RPMI7951 (cell line): ENCODE measurements around the gene SOD2. TPM values are rescaled to one million over a fixed set of nuclear protein-coding genes. Genes with fewer than 3 reads are reported as not detected.
A peak's percentile ranks its signal among the peaks of the same experiment; 100 is the strongest.
"Not testable (repeated sequence)": the region's sequence is repeated elsewhere in the genome, so short reads cannot be mapped to it uniquely, and the experiment has no call there.

ENCODE experiments used
- DNase-seq: peaks from one replicate; pipeline ENCODE4 v3.0.0-alpha.2; 2012; ENCODE audit warnings: low read depth
- total RNA-seq: library from RNA; depleted of rRNA; stranded (reverse); fragments of >200 nt; shearing (Covaris generic); gene quantifications from 2 replicates; pipeline ENCODE4 v1.2.3, GENCODE V29; 2014

Gene SOD2
- total RNA-seq, 1 experiment from 2014 or later, result 59.8 TPM

- no peak for DNase-seq
Measured at GRCh38 chr6:159682810-159683209, 10.2 kb downstream of the SOD2 start.

GRCh38 chr6:159682295-159682694 is 10.7 kb downstream of the SOD2 start:
- DNase-seq, result no peak

GRCh38 chr6:159681191-159681880 is 11.7 kb downstream of the SOD2 start:
- no peak for DNase-seq

- no peak for DNase-seq
Measured at GRCh38 chr6:159680104-159680503, 12.9 kb downstream of the SOD2 start.

- no peak for DNase-seq
Measured at GRCh38 chr6:159679091-159680077, 13.7 kb downstream of the SOD2 start.

- DNase-seq, result no peak
Measured at GRCh38 chr6:159678574-159678973, 14.5 kb downstream of the SOD2 start.

- DNase-seq, result no peak
Measured at GRCh38 chr6:159677506-159678165, 15.4 kb downstream of the SOD2 start.

GRCh38 chr6:159676890-159677505 is 16.0 kb downstream of the SOD2 start:
- DNase-seq, result no peak

- not testable (repeated sequence) for DNase-seq
Measured at GRCh38 chr6:159676236-159676635, 16.8 kb downstream of the SOD2 start.

GRCh38 chr6:159665868-159666635 is 27.0 kb downstream of the SOD2 start:
- DNase-seq, result no peak

- DNase-seq, result not testable (repeated sequence)
Measured at GRCh38 chr6:159663368-159663889, 29.6 kb downstream of the SOD2 start.

GRCh38 chr6:159661977-159662376 is 31.1 kb downstream of the SOD2 start:
- not testable (repeated sequence) for DNase-seq

GRCh38 chr6:159655409-159655988 is 37.5 kb downstream of the SOD2 start:
- no peak for DNase-seq

- DNase-seq, result peak; percentile 54
Measured at GRCh38 chr6:159654483-159655098, 38.5 kb downstream of the SOD2 start.

- DNase-seq, result no peak
Measured at GRCh38 chr6:159650314-159650713, 42.7 kb downstream of the SOD2 start.

GRCh38 chr6:159649441-159649840 is 43.6 kb downstream of the SOD2 start:
- DNase-seq, result no peak

- peak; percentile 17 for DNase-seq
Measured at GRCh38 chr6:159646733-159647132, 46.3 kb downstream of the SOD2 start.

GRCh38 chr6:159646116-159646515 is 46.9 kb downstream of the SOD2 start:
- no peak for DNase-seq

- DNase-seq, result no peak
Measured at GRCh38 chr6:159645640-159646039, 47.4 kb downstream of the SOD2 start.
